DND-41 (cell line): Measurements from ENCODE around the gene BTBD2.

Experiments
- EZH2 ChIP-seq: IDR thresholded peaks from 3 replicates; pipeline ENCODE4 v1.6.1; 2012; ENCODE audit warnings: borderline replicate concordance, low read depth, mild to moderate bottlenecking, moderate library complexity, low read length, inconsistent platforms; ENCODE audit not compliant: severe bottlenecking
- TF ChIP-seq, protein P1 (sequence below): IDR thresholded peaks from 2 replicates; pipeline ENCODE4 v1.5.1; 2012; ENCODE audit warnings: borderline replicate concordance, low read length, moderate library complexity, mild to moderate bottlenecking; ENCODE audit not compliant: poor library complexity, severe bottlenecking; ENCODE audit errors: extremely low read depth

DNA sequence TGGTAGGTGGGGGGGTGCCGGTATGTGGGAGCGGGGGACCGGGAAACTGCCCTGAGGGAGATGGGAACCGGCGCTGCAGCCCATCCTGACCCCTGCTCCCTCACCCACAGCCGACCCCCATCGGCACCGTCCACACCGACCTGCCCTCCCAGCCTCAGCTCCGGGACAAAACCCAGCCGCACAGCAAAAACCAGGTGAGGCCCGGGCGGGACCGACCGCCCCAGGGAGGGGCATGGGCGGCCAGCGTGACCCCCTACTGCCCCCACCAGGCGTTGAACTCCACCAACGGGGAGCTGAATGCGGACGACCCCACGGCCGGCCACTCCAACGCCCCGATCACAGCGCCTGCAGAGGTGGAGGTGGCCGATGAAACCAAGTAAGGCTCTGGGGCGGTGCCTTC is 35.9 kb downstream of the BTBD2 start:
- TF ChIP-seq, protein P1, sequence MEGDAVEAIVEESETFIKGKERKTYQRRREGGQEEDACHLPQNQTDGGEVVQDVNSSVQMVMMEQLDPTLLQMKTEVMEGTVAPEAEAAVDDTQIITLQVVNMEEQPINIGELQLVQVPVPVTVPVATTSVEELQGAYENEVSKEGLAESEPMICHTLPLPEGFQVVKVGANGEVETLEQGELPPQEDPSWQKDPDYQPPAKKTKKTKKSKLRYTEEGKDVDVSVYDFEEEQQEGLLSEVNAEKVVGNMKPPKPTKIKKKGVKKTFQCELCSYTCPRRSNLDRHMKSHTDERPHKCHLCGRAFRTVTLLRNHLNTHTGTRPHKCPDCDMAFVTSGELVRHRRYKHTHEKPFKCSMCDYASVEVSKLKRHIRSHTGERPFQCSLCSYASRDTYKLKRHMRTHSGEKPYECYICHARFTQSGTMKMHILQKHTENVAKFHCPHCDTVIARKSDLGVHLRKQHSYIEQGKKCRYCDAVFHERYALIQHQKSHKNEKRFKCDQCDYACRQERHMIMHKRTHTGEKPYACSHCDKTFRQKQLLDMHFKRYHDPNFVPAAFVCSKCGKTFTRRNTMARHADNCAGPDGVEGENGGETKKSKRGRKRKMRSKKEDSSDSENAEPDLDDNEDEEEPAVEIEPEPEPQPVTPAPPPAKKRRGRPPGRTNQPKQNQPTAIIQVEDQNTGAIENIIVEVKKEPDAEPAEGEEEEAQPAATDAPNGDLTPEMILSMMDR, result no peak
- TF ChIP-seq EZH2, result no peak
